GM19463 (cell line): ENCODE measurements around the gene BEST2.

Experiments
- ATAC-seq: cut with Tn5 transposase; IDR thresholded peaks from one replicate; pipeline ENCODE4 v1.9.1; 2021; ENCODE audit warnings: mild to moderate bottlenecking, moderate library complexity; ENCODE audit not compliant: unreplicated experiment

BEST2 gene

GRCh38 chr19:12766051-12766521, 14.5 kb downstream of the BEST2 start:
- peak; percentile 42 for ATAC-seq

GRCh38 chr19:12767150-12767549, 15.6 kb downstream of the BEST2 start:
- no peak for ATAC-seq

GRCh38 chr19:12767666-12768065, 16.1 kb downstream of the BEST2 start:
- no peak for ATAC-seq

- no peak for ATAC-seq
Measured at GRCh38 chr19:12769689-12770088, 18.1 kb downstream of the BEST2 start.

GRCh38 chr19:12770922-12771321, 19.3 kb downstream of the BEST2 start:
- no peak for ATAC-seq

GRCh38 chr19:12772323-12772722, 20.7 kb downstream of the BEST2 start:
- no peak for ATAC-seq

- no peak for ATAC-seq
Measured at GRCh38 chr19:12773571-12773970, 22.0 kb downstream of the BEST2 start.

GRCh38 chr19:12774588-12775555, 23.3 kb downstream of the BEST2 start, which contains the start of gene HOOK2:
HOOK2 (minus strand) TSS chr19:12775552; CDS start chr19:12775449, 103 bp downstream.
- ATAC-seq: no peak

GRCh38 chr19:12777217-12778016, 25.8 kb downstream of the BEST2 start:
- no peak for ATAC-seq

GRCh38 chr19:12778017-12778904, 26.7 kb downstream of the BEST2 start:
- ATAC-seq: no peak

- ATAC-seq: no peak
Measured at GRCh38 chr19:12778905-12779161, 27.2 kb downstream of the BEST2 start.

GRCh38 chr19:12779162-12779993, 27.8 kb downstream of the BEST2 start:
- no peak for ATAC-seq

GRCh38 chr19:12782174-12782423, 30.5 kb downstream of the BEST2 start:
- no peak for ATAC-seq

GRCh38 chr19:12782424-12783290, 31.1 kb downstream of the BEST2 start:
- ATAC-seq: peak; percentile 35

- no peak for ATAC-seq
Measured at GRCh38 chr19:12783291-12783848, 31.8 kb downstream of the BEST2 start.

GRCh38 chr19:12783849-12784393, 32.3 kb downstream of the BEST2 start:
- no peak for ATAC-seq

- no peak for ATAC-seq
Measured at GRCh38 chr19:12784394-12784870, 32.8 kb downstream of the BEST2 start.

- ATAC-seq: no peak
Measured at GRCh38 chr19:12784871-12785430, 33.4 kb downstream of the BEST2 start.
